OCI-LY7 (cell line): Measurements from ENCODE around the gene IGSF9. TPM values are rescaled to one million over a fixed set of nuclear protein-coding genes. Genes with fewer than 3 reads are reported as not detected.

ENCODE experiments used
- BruUV-seq: library from RNA; stranded (reverse); fragments of 400-500 nt; replicated peaks from 2 replicates; lab custom pipeline; 2021; lab: Mats Ljungman, UMichigan
- CTCF ChIA-PET: fragments of 300-600 bp; sonication (Branson Sonifier 250); formaldehyde crosslinking; loops from one replicate; lab custom pipeline; 2022; ENCODE audit warnings: antibody characterized with exemption; ENCODE audit not compliant: unreplicated experiment; lab: Charles Lee
- POLR2A ChIA-PET: fragments of 300-600 bp; sonication (Branson Sonifier 250); formaldehyde crosslinking; loops from one replicate; lab custom pipeline; 2022; ENCODE audit warnings: antibody characterized with exemption; lab: Charles Lee
- DNase-seq: peaks from one replicate; pipeline ENCODE4 v3.0.0-alpha.2; 2015; ENCODE audit warnings: low spot score
- H2AFZ ChIP-seq: fragments of 200-600 bp; sonication (generic), shearing (Covaris generic); 2 replicates; pipeline ENCODE4 v1.6.1; 2014; ENCODE audit warnings: mild to moderate bottlenecking, antibody characterized with exemption, low read length, moderate library complexity
- H3K27ac ChIP-seq: fragments of 200-600 bp; sonication (generic); 2 replicates; pipeline ENCODE4 v1.5.1; 2014; ENCODE audit warnings: mixed run types, low read depth, mild to moderate bottlenecking, moderate library complexity, low read length, inconsistent platforms; ENCODE audit not compliant: poor library complexity, severe bottlenecking
- H3K36me3 ChIP-seq: fragments of 200-600 bp; sonication (generic); 2 replicates; pipeline ENCODE4 v1.6.1; 2014; ENCODE audit warnings: mild to moderate bottlenecking, antibody characterized with exemption, low read length, moderate library complexity, mixed read lengths; ENCODE audit not compliant: insufficient read depth
- H3K4me1 ChIP-seq: fragments of 200-600 bp; sonication (generic); 2 replicates; pipeline ENCODE4 v1.5.1; 2014; ENCODE audit warnings: mild to moderate bottlenecking, low read length; ENCODE audit not compliant: insufficient read depth, poor library complexity, severe bottlenecking
- H3K4me2 ChIP-seq: fragments of 200-600 bp; sonication (generic); 2 replicates; pipeline ENCODE4 v1.6.1; 2014; ENCODE audit warnings: mild to moderate bottlenecking, low read length
- H3K4me3 ChIP-seq: fragments of 200-600 bp; sonication (generic); 2 replicates; pipeline ENCODE4 v1.5.1; 2014; ENCODE audit warnings: mild to moderate bottlenecking, low read depth, low read length; ENCODE audit not compliant: poor library complexity, severe bottlenecking
- H3K79me2 ChIP-seq: fragments of 200-600 bp; sonication (generic); 2 replicates; pipeline ENCODE4 v1.6.1; 2016; ENCODE audit warnings: low read depth, mild to moderate bottlenecking, low read length, moderate library complexity, mixed read lengths; ENCODE audit not compliant: insufficient read depth
- H3K9me2 ChIP-seq: fragments of 200-600 bp; sonication (generic); 2 replicates; pipeline ENCODE4 v1.6.1; 2016; ENCODE audit warnings: mild to moderate bottlenecking, low read length, mixed read lengths; ENCODE audit not compliant: insufficient read depth
- H3K9me3 ChIP-seq: fragments of 200-600 bp; sonication (generic); 2 replicates; pipeline ENCODE4 v1.6.1; 2014; ENCODE audit warnings: mild to moderate bottlenecking, mixed run types, low read length, mixed read lengths
- H4K20me1 ChIP-seq: fragments of 200-600 bp; sonication (generic); 2 replicates; pipeline ENCODE4 v1.6.1; 2014; ENCODE audit warnings: mild to moderate bottlenecking, antibody characterized with exemption, low read length, moderate library complexity, mixed read lengths; ENCODE audit not compliant: insufficient read depth
- EZH2phosphoT487 ChIP-seq: fragments of 200-600 bp; sonication (generic); IDR thresholded peaks from 2 replicates; pipeline ENCODE4 v1.6.1; 2018; ENCODE audit warnings: low read depth, borderline replicate concordance, mild to moderate bottlenecking, mixed run types, antibody characterized with exemption, low read length, moderate library complexity, mixed read lengths
- intact Hi-C: fragments of 100-400 bp; cut with micrococcal nuclease; formaldehyde crosslinking; loops from one replicate; pipeline ENCODE4 v1.10.0; 2022; ENCODE audit not compliant: unreplicated experiment
- total RNA-seq, 2 experiments: library from RNA; depleted of rRNA in 1 of 2; stranded (reverse); fragments of >200 nt in 1 of 2; shearing (Covaris generic) in 1 of 2; gene quantifications; 2 replicates each; pipeline ENCODE4 v1.2.3, GENCODE V29; 2014 to 2022
- TF ChIP-seq, protein P1 (sequence below): fragments of 200-600 bp; sonication (generic); conservative IDR thresholded peaks from 2 replicates; pipeline ENCODE4 v1.5.1; 2014; ENCODE audit warnings: mild to moderate bottlenecking, antibody characterized with exemption, low read length, moderate library complexity, mixed read lengths

The IGSF9 gene
- total RNA-seq, 2 experiments from 2014 or later: not detected

DNA sequence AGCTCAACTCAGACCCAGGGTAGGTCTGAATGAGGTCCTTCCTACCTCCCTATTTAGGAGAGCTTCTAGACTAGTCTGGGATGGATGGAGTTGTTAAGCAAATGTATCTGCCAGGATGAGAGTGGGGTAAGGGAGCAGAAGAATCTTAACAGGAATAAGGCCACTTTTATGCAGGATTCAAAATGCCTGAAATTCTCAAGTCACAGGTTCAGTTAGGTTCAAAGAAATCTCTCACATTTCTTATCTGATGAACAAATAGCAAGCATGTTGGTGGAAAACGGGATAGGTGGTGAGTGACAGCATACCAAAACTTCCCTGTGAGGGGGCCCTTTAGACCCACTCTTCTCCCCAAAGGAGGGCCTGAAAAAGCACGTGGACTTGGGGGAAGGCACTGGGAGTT is 5.6 kb upstream of the IGSF9 start:
- POLR2A ChIA-PET: no interaction called here
- BruUV-seq: no TSS peak

DNA sequence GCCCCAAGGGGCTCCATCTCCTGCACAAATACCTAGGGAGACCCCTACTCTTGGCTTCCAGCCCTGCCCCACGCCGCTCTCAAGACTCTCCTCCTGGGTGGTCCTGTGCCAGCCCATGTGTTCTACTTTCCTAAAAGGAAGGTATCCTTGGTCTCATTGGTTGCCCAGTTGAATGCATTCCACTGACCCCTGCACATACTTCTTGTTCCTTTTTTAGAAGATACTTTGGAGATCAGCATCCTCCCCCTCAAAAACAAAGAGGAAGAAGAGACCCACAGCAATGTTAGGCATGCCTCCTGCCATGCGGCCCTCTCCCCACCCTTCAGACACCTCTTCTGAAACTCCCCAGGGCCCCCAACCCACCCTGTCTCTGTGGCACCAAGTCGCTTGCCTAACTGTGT is 4.6 kb upstream of the IGSF9 start:
- Histone ChIP-seq H3K4me3 (no peak overlapping the region), H3K79me2 (no peaks in the 10 kb centered on the region), H3K36me3 (no peaks in the 10 kb centered on the region), H4K20me1 (no peaks in the 10 kb centered on the region), H3K9me2 (no peaks in the 10 kb centered on the region), H2AFZ (no peak overlapping the region), H3K4me2 (no peak overlapping the region), H3K27ac (no peak overlapping the region), H3K4me1 (no peaks in the 10 kb centered on the region), H3K9me3 (no peaks in the 10 kb centered on the region)
- intact Hi-C loops: no loop called here
- no peak for TF ChIP-seq EZH2phosphoT487
- TF ChIP-seq, protein P1, sequence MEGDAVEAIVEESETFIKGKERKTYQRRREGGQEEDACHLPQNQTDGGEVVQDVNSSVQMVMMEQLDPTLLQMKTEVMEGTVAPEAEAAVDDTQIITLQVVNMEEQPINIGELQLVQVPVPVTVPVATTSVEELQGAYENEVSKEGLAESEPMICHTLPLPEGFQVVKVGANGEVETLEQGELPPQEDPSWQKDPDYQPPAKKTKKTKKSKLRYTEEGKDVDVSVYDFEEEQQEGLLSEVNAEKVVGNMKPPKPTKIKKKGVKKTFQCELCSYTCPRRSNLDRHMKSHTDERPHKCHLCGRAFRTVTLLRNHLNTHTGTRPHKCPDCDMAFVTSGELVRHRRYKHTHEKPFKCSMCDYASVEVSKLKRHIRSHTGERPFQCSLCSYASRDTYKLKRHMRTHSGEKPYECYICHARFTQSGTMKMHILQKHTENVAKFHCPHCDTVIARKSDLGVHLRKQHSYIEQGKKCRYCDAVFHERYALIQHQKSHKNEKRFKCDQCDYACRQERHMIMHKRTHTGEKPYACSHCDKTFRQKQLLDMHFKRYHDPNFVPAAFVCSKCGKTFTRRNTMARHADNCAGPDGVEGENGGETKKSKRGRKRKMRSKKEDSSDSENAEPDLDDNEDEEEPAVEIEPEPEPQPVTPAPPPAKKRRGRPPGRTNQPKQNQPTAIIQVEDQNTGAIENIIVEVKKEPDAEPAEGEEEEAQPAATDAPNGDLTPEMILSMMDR: no peak
- DNase-seq: no peak
- BruUV-seq: no TSS peak
- ChIA-PET POLR2A (no interaction called here), CTCF (no interaction called here)

More for the DNA sequence above, 5.6 kb upstream of the IGSF9 start:
- CTCF ChIA-PET: no interaction called here
- Histone ChIP-seq H3K4me3 (no peak overlapping the region), H3K4me2 (no peak overlapping the region), H3K27ac (no peak overlapping the region), H4K20me1 (no peaks in the 10 kb centered on the region), H3K79me2 (no peaks in the 10 kb centered on the region), H3K4me1 (no peaks in the 10 kb centered on the region), H3K9me3 (no peaks in the 10 kb centered on the region), H3K9me2 (no peaks in the 10 kb centered on the region), H2AFZ (no peak overlapping the region), H3K36me3 (no peaks in the 10 kb centered on the region)
- intact Hi-C loops: no loop called here
- no peak for TF ChIP-seq EZH2phosphoT487
- TF ChIP-seq, protein P1: no peak
- DNase-seq: no peak

DNA sequence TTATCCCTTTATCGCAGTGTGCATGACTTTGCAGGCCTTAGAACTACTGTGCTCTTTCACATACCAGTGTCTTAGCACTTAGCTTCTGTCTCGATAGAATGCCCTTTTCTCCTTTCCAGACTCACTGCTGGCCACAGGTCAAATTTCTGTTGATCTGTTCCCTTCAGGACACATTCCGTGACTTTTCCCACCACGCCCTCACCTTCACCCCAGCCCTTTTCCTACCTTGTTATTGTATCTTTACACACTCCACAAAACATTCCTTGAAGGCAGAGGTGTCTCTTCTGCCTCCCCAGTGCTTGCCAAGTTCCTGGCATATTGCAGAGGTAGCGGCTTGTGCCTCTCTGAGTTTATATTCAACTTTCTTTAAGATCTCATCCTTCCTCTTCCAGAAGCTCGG is 3.7 kb upstream of the IGSF9 start:
- Histone ChIP-seq H3K4me1 (no peaks in the 10 kb centered on the region), H4K20me1 (no peaks in the 10 kb centered on the region; the same call in 1 of the 2 replicates), H3K9me2 (no peaks in the 10 kb centered on the region), H3K27ac (no peak overlapping the region), H3K79me2 (no peaks in the 10 kb centered on the region), H3K36me3 (no peaks in the 10 kb centered on the region), H2AFZ (no peak overlapping the region), H3K9me3 (no peaks in the 10 kb centered on the region), H3K4me3 (no peak overlapping the region), H3K4me2 (no peak overlapping the region)
- intact Hi-C loops: no loop called here
- TF ChIP-seq, protein P1: no peak
- no peak for TF ChIP-seq EZH2phosphoT487
- BruUV-seq: no TSS peak
- POLR2A ChIA-PET: no interaction called here
- CTCF ChIA-PET: interaction anchor here (0.6 kb wide), 1 partner anchor 10 kb away, joined by 3 read pairs; no protein-coding TSS in a partner anchor
- DNase-seq: no peak
